ENCODE data around the gene DCDC2. TPM values are rescaled to one million over a fixed set of nuclear protein-coding genes. Genes with fewer than 3 reads are reported as not detected.
A peak's percentile ranks its signal among the peaks of the same experiment; 100 is the strongest.
"Not testable (repeated sequence)": the region's sequence is repeated elsewhere in the genome, so short reads cannot be mapped to it uniquely, and the experiment has no call there.

Gene DCDC2
- total RNA-seq, 1 donor from 2014 or later = 142 TPM

DNA sequence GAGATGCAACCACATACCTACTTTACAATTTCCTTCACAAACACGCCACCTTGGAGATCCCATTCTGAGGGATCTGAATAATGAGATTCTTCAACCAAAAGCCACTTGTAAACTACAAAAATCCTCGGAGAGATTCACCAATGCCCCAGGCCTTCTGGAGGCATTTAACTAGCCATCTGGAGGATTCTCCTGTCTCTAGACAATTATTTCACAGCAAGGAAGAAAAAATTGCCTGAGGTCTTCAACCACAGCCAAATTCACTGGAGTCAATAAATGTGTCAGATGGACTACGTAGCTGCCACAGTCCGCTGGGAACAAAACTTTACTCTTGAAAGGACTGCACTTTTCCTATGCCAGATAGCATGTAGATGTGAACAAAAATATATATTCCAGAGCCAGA is 19.0 kb upstream of the DCDC2 start:
- DNase-seq (ENCODE audit: low read depth) = no peak
- TF ChIP-seq, protein P1, sequence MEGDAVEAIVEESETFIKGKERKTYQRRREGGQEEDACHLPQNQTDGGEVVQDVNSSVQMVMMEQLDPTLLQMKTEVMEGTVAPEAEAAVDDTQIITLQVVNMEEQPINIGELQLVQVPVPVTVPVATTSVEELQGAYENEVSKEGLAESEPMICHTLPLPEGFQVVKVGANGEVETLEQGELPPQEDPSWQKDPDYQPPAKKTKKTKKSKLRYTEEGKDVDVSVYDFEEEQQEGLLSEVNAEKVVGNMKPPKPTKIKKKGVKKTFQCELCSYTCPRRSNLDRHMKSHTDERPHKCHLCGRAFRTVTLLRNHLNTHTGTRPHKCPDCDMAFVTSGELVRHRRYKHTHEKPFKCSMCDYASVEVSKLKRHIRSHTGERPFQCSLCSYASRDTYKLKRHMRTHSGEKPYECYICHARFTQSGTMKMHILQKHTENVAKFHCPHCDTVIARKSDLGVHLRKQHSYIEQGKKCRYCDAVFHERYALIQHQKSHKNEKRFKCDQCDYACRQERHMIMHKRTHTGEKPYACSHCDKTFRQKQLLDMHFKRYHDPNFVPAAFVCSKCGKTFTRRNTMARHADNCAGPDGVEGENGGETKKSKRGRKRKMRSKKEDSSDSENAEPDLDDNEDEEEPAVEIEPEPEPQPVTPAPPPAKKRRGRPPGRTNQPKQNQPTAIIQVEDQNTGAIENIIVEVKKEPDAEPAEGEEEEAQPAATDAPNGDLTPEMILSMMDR (conservative IDR thresholded peaks at IDR 0.05; ENCODE audit: low read depth, low read length) = no peak
- no peak overlapping the region for H3K4me3 ChIP-seq (ENCODE audit: low read depth, low read length)

DNA sequence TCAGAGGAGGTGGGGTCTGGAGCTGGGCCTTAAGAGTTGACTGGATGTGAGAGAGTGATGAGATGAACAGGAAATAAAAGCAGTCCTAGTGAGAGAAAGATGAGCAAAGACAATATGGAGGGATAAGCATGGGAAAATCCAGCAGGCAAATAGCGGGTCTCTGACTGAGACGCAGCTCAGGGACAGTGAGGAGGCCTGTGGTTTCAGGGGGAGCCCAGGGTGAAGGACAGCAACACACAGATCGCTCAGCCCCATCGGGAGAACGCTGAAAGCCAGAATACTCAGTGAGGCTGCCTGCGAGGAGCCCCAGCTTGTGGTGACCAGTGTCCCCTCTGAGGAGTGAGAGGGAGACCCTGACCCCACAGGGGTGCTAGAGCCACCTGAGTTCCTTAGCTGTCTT is 16.8 kb upstream of the DCDC2 start:
- TF ChIP-seq, protein P1 (conservative IDR thresholded peaks at IDR 0.05; ENCODE audit: low read depth, low read length) = no peak
- no peak for DNase-seq (ENCODE audit: low read depth)
- H3K4me3 ChIP-seq (ENCODE audit: low read depth, low read length) = no peak overlapping the region

DNA sequence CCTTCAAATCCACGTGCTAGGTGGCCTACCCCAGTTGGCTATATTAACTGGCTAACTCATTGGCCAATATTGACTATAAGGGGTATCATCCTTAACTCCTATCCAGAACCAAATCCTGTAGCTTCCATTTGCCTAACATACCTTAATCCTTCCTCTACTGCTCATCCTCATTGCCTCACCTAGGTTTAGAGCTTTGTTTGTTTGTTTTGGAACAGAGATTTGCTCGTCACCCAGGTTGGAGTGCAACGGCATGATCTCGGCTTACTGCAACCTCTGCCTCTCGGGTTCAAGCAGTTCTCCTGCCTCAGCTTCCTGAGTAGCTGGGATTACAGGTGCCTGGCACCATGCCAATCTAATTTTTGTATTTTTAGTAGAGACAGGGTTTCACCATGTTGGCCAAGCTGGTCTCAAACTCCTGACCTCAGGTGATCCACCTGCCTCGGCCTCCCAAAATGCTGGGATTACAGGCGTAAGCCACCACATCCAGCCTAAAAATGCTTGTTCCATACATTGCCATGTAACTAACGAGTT is 7.3 kb upstream of the DCDC2 start:
- not testable (repeated sequence) for DNase-seq (ENCODE audit: low read depth); H3K4me3 ChIP-seq (ENCODE audit: low read depth, low read length)

DNA sequence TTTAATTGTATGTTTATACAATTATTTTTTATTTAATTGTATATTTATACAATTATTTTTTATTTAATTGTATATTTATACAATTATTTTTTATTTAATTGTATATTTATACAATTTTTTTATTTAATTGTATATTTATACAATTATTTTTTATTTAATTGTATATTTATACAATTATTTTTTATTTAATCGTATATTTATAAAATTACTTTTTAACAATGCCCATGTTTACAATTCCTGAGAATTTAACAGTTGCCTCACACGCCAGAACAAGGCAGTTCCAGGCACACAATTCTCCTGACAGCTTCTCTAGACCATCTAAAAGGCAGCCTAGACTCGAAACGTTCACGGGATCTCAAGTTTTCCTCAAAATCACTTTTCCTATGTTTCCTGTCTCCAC is 4.5 kb upstream of the DCDC2 start:
- not testable (repeated sequence) for H3K4me3 ChIP-seq (ENCODE audit: low read depth, low read length); DNase-seq (ENCODE audit: low read depth)

DNA sequence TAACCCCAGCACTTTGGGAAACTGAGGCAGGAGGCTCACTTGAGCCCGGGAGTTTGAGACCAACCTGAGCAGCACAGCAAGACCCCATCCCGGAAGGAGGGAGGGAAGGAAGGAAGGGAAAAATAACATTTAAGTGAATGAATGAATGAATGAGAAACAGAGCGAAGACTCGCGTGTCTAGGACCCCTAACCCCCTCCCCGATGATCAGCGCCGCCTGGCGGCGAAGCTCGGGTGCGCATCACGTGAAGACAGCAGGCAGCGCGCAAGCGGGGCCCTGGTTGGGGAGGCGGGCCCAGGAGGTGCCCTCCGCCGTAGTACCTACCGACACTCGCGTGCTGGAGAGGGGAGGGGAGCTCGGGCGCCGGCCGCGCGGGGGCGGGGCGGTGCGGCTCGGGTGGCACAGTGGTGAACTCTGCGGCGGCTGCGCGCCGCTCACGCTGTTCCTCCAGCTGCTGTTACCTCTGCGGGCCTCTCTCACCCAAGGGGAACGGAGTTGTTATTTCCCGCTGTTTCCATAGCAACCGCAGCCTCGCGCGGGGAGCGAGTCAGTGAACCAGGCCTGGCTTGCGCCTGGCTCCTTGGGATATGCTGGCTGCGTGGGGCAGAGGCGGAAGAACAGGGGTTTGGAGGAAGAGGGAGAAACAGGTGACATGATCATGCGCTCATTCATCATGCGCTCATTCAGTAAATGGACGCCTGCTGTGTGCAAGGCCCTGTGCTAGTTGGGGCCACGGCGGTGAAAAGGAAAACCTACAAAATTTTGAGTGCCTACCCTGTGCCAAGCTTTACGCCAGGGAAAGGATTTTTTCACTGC is 2.0 kb upstream of the DCDC2 start:
- peak; percentile 96 for DNase-seq (ENCODE audit: low read depth)
- H3K4me3 ChIP-seq (ENCODE audit: low read depth, low read length) = peak overlapping the region; percentile 51
- TF ChIP-seq, protein P1 (conservative IDR thresholded peaks at IDR 0.05; ENCODE audit: low read depth, low read length) = peak; percentile 90

DNA sequence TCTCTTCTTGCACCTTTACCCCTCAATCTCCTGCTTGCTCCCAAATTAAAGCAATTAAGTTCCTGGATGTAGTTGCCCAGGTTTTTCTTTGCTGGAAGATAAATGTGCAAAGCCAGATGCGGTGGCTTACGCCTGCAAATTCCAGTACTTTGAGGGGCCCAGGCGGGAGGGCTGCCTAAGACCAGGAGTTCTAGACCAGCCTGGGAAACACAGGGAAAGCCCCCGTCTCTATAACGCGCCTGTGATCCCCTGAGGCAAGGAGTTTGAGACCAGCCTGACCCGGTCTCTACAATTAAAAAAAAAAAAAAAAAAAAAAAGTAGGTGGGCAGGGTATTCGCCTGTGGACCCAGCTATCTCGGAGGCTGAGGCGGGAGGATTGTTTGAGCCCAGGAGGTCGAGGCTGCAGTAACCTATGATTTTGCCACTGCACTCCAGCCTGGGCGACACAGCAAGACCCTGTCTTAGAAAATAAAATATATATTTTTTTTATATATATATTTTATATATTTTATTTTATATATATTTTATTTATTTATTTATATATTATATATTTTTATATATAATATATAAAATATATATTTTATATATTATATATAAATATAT is 461 bp upstream of the DCDC2 start:
- peak overlapping the region; percentile 64 for H3K4me3 ChIP-seq (ENCODE audit: low read depth, low read length)
- TF ChIP-seq, protein P1 (conservative IDR thresholded peaks at IDR 0.05; ENCODE audit: low read depth, low read length) = no peak
- no peak for DNase-seq (ENCODE audit: low read depth)

DNA sequence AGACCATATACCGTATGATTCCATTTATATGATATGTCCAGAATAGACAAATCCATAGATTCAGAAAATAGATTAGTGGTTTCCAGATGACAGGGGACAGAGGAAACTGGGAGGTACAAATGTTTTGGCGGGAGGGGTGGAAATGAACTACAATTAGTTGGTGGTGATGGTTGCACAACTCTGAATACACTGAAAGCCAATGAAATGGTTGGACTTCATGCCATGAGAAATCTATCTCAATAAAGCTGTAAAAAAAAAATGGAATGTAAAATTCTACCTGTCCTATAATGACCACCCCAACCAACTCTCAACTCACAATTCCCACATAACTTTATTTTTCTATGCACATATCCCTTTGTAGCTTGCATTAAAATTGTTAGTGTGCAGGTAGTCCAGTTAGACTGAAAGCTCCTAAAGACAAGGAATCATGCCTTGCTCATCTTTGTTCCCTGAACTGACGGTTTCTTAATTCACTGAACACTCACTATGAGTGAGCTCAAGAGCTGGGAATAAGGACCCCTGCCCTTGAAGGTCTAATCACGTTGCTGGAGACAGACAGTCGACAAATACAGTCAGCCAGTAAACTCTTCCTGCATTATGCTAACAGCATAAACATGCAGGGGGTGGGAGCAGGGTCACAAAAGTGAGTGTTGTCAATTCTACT is 1.4 kb downstream of the DCDC2 start:
- TF ChIP-seq, protein P1 (conservative IDR thresholded peaks at IDR 0.05; ENCODE audit: low read depth, low read length) = no peak
- no peak for DNase-seq (ENCODE audit: low read depth)
- peak overlapping the region; percentile 64 for H3K4me3 ChIP-seq (ENCODE audit: low read depth, low read length)

Data from epithelial cell of proximal tubule (primary cell).